AG04449 (cell line): Measurements from ENCODE around the gene CFAP43.

Experiments
- CTCF ChIA-PET: fragments of 350-600 bp; formaldehyde crosslinking; extraction: SDS; loops from one replicate; lab custom pipeline; 2021; ENCODE audit warnings: antibody characterized with exemption; lab: Yijun Ruan, JAX
- POLR2A ChIA-PET: fragments of 400-600, 350-600 bp; formaldehyde crosslinking; extraction: SDS; loops from one replicate; lab custom pipeline; 2020; ENCODE audit warnings: antibody characterized with exemption, inconsistent platforms; lab: Yijun Ruan, JAX
- DNase-seq: peaks from one replicate; pipeline ENCODE4 v3.0.0-alpha.2; 2010; ENCODE audit warnings: low read depth, low spot score
- H3K4me3 ChIP-seq: 2 replicates; pipeline ENCODE4 v1.5.1; 2011; ENCODE audit warnings: low read depth, mild to moderate bottlenecking, control low read depth, low read length
- TF ChIP-seq, protein P1 (sequence below): IDR thresholded peaks from one replicate; pipeline ENCODE4 v1.5.1; 2011; ENCODE audit warnings: mild to moderate bottlenecking, moderate library complexity, low read length, control low read depth, inconsistent platforms; ENCODE audit not compliant: insufficient read depth; ENCODE audit errors: missing control alignments

Gene CFAP43

GRCh38 chr10:104090611-104091010 lies 141.6 kb downstream of the CFAP43 start:
- DNase-seq = no peak
- POLR2A ChIA-PET = no interaction called here
- CTCF ChIA-PET = interaction anchor here (2.4 kb wide), 1 partner anchor 31 kb away, joined by 13 read pairs; the partner anchor contains the start of gene SFR1
- TF ChIP-seq, protein P1, sequence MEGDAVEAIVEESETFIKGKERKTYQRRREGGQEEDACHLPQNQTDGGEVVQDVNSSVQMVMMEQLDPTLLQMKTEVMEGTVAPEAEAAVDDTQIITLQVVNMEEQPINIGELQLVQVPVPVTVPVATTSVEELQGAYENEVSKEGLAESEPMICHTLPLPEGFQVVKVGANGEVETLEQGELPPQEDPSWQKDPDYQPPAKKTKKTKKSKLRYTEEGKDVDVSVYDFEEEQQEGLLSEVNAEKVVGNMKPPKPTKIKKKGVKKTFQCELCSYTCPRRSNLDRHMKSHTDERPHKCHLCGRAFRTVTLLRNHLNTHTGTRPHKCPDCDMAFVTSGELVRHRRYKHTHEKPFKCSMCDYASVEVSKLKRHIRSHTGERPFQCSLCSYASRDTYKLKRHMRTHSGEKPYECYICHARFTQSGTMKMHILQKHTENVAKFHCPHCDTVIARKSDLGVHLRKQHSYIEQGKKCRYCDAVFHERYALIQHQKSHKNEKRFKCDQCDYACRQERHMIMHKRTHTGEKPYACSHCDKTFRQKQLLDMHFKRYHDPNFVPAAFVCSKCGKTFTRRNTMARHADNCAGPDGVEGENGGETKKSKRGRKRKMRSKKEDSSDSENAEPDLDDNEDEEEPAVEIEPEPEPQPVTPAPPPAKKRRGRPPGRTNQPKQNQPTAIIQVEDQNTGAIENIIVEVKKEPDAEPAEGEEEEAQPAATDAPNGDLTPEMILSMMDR = no peak
- H3K4me3 ChIP-seq = no peak overlapping the region

DNA sequence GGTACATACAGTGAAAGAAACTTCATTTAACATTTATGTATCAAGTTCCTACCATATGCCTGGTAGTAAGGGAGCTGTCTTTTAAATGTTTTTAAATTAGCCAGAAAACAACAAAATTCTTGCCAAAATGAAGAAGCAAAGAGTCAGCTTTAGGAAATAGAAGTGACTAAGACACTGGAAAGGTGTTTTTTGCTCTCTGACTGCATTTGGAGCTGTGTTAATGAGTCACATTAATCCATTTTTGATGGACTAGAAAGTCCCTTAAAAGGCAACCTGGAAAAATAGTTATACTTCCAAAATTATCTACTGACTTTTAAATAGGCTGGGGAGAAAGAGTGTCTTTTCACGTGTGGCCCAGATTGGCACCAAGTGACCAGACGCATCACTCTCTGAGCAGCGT lies 142.5 kb downstream of the CFAP43 start:
- DNase-seq = no peak
- no peak overlapping the region for H3K4me3 ChIP-seq
- ChIA-PET CTCF (interaction anchor here (1.0 to 2.4 kb wide), 3 partner anchors 12 to 32 kb away, joined by 3 to 13 read pairs (median 5); partner anchors contain the start of gene SFR1), POLR2A (no interaction called here)
- TF ChIP-seq, protein P1 = no peak

DNA sequence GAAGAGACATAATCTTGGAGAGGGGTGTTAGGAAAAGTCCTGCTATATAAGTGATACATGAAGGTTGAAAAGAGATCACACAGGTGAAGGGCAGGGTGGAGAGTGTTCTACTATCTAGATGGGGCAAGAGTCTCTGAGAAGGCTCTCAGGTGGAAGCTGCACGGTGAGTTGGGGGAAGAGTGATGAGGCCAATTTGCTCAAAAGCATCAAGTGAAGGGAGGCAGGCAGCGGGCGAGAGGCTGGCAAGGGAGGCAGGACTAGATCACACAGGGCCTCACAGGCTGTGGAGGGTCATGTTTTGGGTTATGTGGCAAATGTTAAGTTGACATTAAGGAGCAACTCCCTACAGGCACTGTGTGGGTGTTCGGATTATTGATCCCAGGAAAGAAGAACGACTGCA lies 143.9 kb downstream of the CFAP43 start:
- ChIA-PET CTCF (interaction anchor here (1.7 kb wide), 1 partner anchor 17 kb away, joined by 5 read pairs; no protein-coding TSS in a partner anchor), POLR2A (no interaction called here)
- DNase-seq = no peak
- no peak overlapping the region for H3K4me3 ChIP-seq
- TF ChIP-seq, protein P1 = no peak

- POLR2A ChIA-PET = no interaction called here
- no peak within 1 kb of the TSS for H3K4me3 ChIP-seq
- TF ChIP-seq, protein P1 = no peak
- DNase-seq = no peak
- CTCF ChIA-PET = no interaction called here
Observed at GRCh38 chr10:104085801-104086400, 146.3 kb downstream of the CFAP43 start, which contains the start of gene COL17A1. COL17A1 (minus strand) TSS chr10:104085880; CDS start chr10:104080673, 5,207 bp downstream.

- no peak overlapping the region for H3K4me3 ChIP-seq
- ChIA-PET POLR2A (interaction anchor here (0.6 kb wide), 1 partner anchor 37 kb away, joined by 3 read pairs; no protein-coding TSS in a partner anchor), CTCF (interaction anchor here (1.5 to 2.1 kb wide), 3 partner anchors 12 to 197 kb away, joined by 4 to 7 read pairs (median 6); partner anchors contain the start of gene SFR1)
- TF ChIP-seq, protein P1 = no peak
- DNase-seq = no peak
Observed at GRCh38 chr10:104084482-104085142, 147.6 kb downstream of the CFAP43 start.

- H3K4me3 ChIP-seq = no peak overlapping the region
- no peak for DNase-seq
- POLR2A ChIA-PET = no interaction called here
Observed at GRCh38 chr10:104081998-104082397, 150.2 kb downstream of the CFAP43 start.

More at GRCh38 chr10:104081998-104082397, 150.2 kb downstream of the CFAP43 start:
- CTCF ChIA-PET = interaction anchor here (0.6 to 2.3 kb wide), 4 partner anchors 18 to 40 kb away, joined by 3 to 6 read pairs (median 3); partner anchors contain the start of gene SFR1
- TF ChIP-seq, protein P1 = no peak
